SK-N-SH (cell line): ENCODE data around the gene APOM. TPM values are rescaled to one million over a fixed set of nuclear protein-coding genes. Genes with fewer than 3 reads are reported as not detected.

Source experiments
- CTCF ChIA-PET: fragments of 300-600, 350-600 bp; formaldehyde crosslinking; extraction: SDS; loops from one replicate; lab custom pipeline; 2021; lab: Yijun Ruan, JAX
- POLR2A ChIA-PET: fragments of 350-600 bp; sonication (Branson Sonifier 250); formaldehyde crosslinking; extraction: SDS; loops from one replicate; lab custom pipeline; 2020; ENCODE audit warnings: antibody characterized with exemption, inconsistent platforms; lab: Yijun Ruan, JAX
- DNase-seq: peaks from one replicate; pipeline ENCODE4 v3.0.0; 2012
- H2AFZ ChIP-seq: fragments of 200-600 bp; sonication (generic); 2 replicates; pipeline ENCODE4 v1.8.1; 2016; ENCODE audit warnings: antibody characterized with exemption, mild to moderate bottlenecking, low read depth
- H3F3A ChIP-seq: fragments of 200-600 bp; sonication (generic); replicated peaks from 2 replicates; pipeline ENCODE3; 2016; ENCODE audit warnings: antibody characterized with exemption, mild to moderate bottlenecking; ENCODE audit not compliant: insufficient read depth
- H3K27ac ChIP-seq, 2 experiments: fragments of 200-500 bp in 1 of 2; fragments of 200-600 bp in 1 of 2; sonication (Bioruptor generic) in 1 of 2; sonication (generic), shearing (Covaris generic) in 1 of 2; 2 replicates each; pipeline versions ENCODE4 v1.5.1 to v1.6.1; 2014 to 2016; ENCODE audit warnings: low read depth in 2 of 2, inconsistent platforms in 1 of 2, low read length in 1 of 2, mild to moderate bottlenecking in 1 of 2, mixed read lengths in 1 of 2
- H3K27me3 ChIP-seq: fragments of 200-600 bp; sonication (generic), shearing (Covaris generic); 2 replicates; pipeline ENCODE4 v1.6.1; 2016; ENCODE audit warnings: mixed run types; ENCODE audit not compliant: insufficient read depth
- H3K36me3 ChIP-seq, 2 experiments: fragments of 200-500 bp in 1 of 2; fragments of 200-600 bp in 1 of 2; sonication (Bioruptor generic) in 1 of 2; sonication (generic) in 1 of 2; replicated peaks in 1 of 2; 2 replicates each; pipeline versions ENCODE3 to v1.5.1; 2014 to 2016; ENCODE audit warnings: low read length in 1 of 2, mild to moderate bottlenecking in 1 of 2; ENCODE audit not compliant: insufficient read depth in 2 of 2, control insufficient read depth in 1 of 2
- H3K4me1 ChIP-seq, 2 experiments: fragments of 200-500 bp in 1 of 2; fragments of 200-600 bp in 1 of 2; sonication (Bioruptor generic) in 1 of 2; sonication (generic), shearing (Covaris generic) in 1 of 2; 2 replicates each; pipeline versions ENCODE4 v1.5.1 to v1.6.1; 2014 to 2016; ENCODE audit warnings: low read depth in 1 of 2, low read length in 1 of 2, mixed run types in 1 of 2; ENCODE audit not compliant: insufficient read depth in 2 of 2, control insufficient read depth in 1 of 2
- H3K4me2 ChIP-seq: fragments of 200-600 bp; sonication (generic), shearing (Covaris generic); 2 replicates; pipeline ENCODE4 v1.6.1; 2017; ENCODE audit warnings: mixed run types
- H3K4me3 ChIP-seq, 2 experiments: fragments of 200-500 bp in 1 of 2; fragments of 200-600 bp in 1 of 2; sonication (Bioruptor generic) in 1 of 2; sonication (generic), shearing (Covaris generic) in 1 of 2; 2 replicates each; pipeline versions ENCODE4 v1.5.1 to v1.8.1; 2014 to 2016; ENCODE audit warnings: low read depth in 2 of 2, inconsistent platforms in 1 of 2, low read length in 1 of 2, mild to moderate bottlenecking in 1 of 2, mixed read lengths in 1 of 2, moderate library complexity in 1 of 2
- H3K79me2 ChIP-seq: fragments of 200-600 bp; sonication (generic); 2 replicates; pipeline ENCODE4 v1.8.1; 2017; ENCODE audit warnings: mild to moderate bottlenecking; ENCODE audit not compliant: insufficient read depth
- H3K9ac ChIP-seq: fragments of 200-600 bp; sonication (generic); 2 replicates; pipeline ENCODE4 v1.6.1; 2017; ENCODE audit warnings: mixed run types
- H3K9me2 ChIP-seq: fragments of 200-600 bp; sonication (generic); 2 replicates; pipeline ENCODE4 v1.6.1; 2017; ENCODE audit warnings: mixed run types
- H3K9me3 ChIP-seq: fragments of 200-600 bp; sonication (generic); 2 replicates; pipeline ENCODE4 v1.6.1; 2017; ENCODE audit warnings: mixed run types, mild to moderate bottlenecking, moderate library complexity
- H4K20me1 ChIP-seq: fragments of 200-600 bp; sonication (generic); 2 replicates; pipeline ENCODE4 v1.6.1; 2017; ENCODE audit warnings: mild to moderate bottlenecking, mixed run types; ENCODE audit not compliant: insufficient read depth
- EZH2phosphoT487 ChIP-seq: fragments of 200-600 bp; sonication (generic); IDR thresholded peaks from 2 replicates; pipeline ENCODE4 v1.6.1; 2017; ENCODE audit warnings: low read depth, mixed run types, mild to moderate bottlenecking, antibody characterized with exemption, moderate library complexity, borderline replicate concordance
- GATA2 ChIP-seq: sonication (generic); formaldehyde crosslinking; IDR thresholded peaks from 2 replicates; pipeline ENCODE4 v1.5.0; 2020; ENCODE audit warnings: mild to moderate bottlenecking, missing genetic modification reagents
- NFIC ChIP-seq: IDR thresholded peaks from 2 replicates; pipeline ENCODE4 v1.4.0; 2012; ENCODE audit warnings: borderline replicate concordance
- POLR2AphosphoS5 ChIP-seq: IDR thresholded peaks from 2 replicates; pipeline ENCODE4 v1.6.1; 2012; ENCODE audit warnings: low read depth, low read length
- RCOR1 ChIP-seq: fragments of 150-350 bp; IDR thresholded peaks from 2 replicates; pipeline ENCODE4 v1.6.1; 2017; ENCODE audit warnings: antibody characterized with exemption, low read length
- RFX5 ChIP-seq: IDR thresholded peaks from 2 replicates; pipeline ENCODE4 v1.6.1; 2012; ENCODE audit warnings: mild to moderate bottlenecking, improper control_type of control experiment, low read length
- SIN3A ChIP-seq: IDR thresholded peaks from 2 replicates; pipeline ENCODE4 v1.6.1; 2012; ENCODE audit warnings: low read depth, mild to moderate bottlenecking, low read length, moderate library complexity, borderline replicate concordance
- TEAD4 ChIP-seq: IDR thresholded peaks from 2 replicates; pipeline ENCODE4 v1.4.0; 2012; ENCODE audit warnings: mild to moderate bottlenecking, borderline replicate concordance; ENCODE audit not compliant: insufficient read depth
- WGBS: methylation state at CpG from one replicate; pipeline ENCODE4 v1.1.6; 2017; ENCODE audit warnings: low lambda C conversion rate; 5-methylcytosine and 5-hydroxymethylcytosine counted together
- polyA plus RNA-seq, 3 experiments: library from polyadenylated mRNA; depleted of rRNA; stranded (reverse); fragments of >200 nt; gene quantifications; 2 replicates each; pipeline ENCODE4 v1.2.3, GENCODE V29; 2012
- TF ChIP-seq, protein P1 (sequence below): fragments of 150-350 bp; IDR thresholded peaks from 2 replicates; pipeline ENCODE4 v1.6.1; 2017; ENCODE audit warnings: antibody characterized with exemption, low read length, low read depth, borderline replicate concordance
- TF ChIP-seq, protein P2 (sequence below): fragments of 200-600 bp; sonication (generic); IDR thresholded peaks from 2 replicates; pipeline ENCODE4 v1.6.1; 2017; ENCODE audit warnings: antibody characterized with exemption, mild to moderate bottlenecking, moderate library complexity
- TF ChIP-seq, protein P3 (sequence below): IDR thresholded peaks from 2 replicates; pipeline ENCODE4 v1.4.0; 2012; ENCODE audit warnings: low read depth
- TF ChIP-seq, protein P4 (sequence below): IDR thresholded peaks from 2 replicates; pipeline ENCODE4 v1.4.0; 2012; ENCODE audit warnings: low read depth, borderline replicate concordance
- TF ChIP-seq, protein P5 (sequence below): IDR thresholded peaks from 2 replicates; pipeline ENCODE4 v1.4.0; 2012; ENCODE audit warnings: low read depth, borderline replicate concordance

APOM gene
- polyA plus RNA-seq, 1 of the 3 experiments (the other 2 are of a cell fraction): 6.8 TPM

DNA sequence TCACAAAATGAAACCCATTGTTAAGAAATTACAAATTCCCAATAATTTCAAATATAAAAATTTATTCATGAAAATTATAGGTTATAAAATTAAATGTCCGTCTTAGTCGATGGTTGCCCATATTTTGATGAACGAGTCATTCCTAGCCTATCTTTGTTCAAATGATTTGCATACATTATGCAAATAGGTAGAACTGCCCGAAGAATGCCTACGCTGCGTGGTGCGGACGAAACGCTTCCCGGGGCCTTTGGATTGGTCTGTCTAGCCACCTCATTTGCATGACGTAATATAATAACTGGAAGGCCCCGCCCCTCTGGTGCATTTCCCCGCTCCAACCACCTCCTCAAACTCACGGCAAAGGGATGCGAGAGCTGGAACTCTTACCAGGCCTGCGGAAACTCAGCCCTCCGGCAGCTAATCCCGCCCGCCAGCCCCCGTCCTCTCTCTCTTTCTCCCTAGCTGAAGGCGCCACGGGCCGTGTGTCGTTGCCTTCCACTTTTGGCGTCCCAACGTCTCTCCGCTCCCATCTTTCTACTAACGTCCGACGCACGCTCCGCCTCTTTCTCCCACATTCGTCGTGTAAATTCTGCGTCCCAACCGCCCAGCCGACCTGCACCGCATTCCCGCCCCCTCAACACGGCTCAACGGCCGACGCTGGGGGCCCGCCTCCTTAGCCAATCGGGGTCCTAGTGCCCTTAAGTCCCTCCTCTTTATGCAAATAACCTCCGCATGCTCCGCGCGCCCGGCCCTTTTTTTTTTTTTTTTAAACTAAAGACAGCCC, 35.7 kb upstream of the APOM start (continued):
- TF ChIP-seq NFIC (no peak), EZH2phosphoT487 (no peak), RFX5 (peak; percentile 87)
- TF ChIP-seq, protein P1, sequence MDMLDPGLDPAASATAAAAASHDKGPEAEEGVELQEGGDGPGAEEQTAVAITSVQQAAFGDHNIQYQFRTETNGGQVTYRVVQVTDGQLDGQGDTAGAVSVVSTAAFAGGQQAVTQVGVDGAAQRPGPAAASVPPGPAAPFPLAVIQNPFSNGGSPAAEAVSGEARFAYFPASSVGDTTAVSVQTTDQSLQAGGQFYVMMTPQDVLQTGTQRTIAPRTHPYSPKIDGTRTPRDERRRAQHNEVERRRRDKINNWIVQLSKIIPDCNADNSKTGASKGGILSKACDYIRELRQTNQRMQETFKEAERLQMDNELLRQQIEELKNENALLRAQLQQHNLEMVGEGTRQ: no peak
- TF ChIP-seq, protein P2, sequence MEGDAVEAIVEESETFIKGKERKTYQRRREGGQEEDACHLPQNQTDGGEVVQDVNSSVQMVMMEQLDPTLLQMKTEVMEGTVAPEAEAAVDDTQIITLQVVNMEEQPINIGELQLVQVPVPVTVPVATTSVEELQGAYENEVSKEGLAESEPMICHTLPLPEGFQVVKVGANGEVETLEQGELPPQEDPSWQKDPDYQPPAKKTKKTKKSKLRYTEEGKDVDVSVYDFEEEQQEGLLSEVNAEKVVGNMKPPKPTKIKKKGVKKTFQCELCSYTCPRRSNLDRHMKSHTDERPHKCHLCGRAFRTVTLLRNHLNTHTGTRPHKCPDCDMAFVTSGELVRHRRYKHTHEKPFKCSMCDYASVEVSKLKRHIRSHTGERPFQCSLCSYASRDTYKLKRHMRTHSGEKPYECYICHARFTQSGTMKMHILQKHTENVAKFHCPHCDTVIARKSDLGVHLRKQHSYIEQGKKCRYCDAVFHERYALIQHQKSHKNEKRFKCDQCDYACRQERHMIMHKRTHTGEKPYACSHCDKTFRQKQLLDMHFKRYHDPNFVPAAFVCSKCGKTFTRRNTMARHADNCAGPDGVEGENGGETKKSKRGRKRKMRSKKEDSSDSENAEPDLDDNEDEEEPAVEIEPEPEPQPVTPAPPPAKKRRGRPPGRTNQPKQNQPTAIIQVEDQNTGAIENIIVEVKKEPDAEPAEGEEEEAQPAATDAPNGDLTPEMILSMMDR: no peak
- TF ChIP-seq, protein P3, sequence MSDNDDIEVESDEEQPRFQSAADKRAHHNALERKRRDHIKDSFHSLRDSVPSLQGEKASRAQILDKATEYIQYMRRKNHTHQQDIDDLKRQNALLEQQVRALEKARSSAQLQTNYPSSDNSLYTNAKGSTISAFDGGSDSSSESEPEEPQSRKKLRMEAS: peak; percentile 96

DNA sequence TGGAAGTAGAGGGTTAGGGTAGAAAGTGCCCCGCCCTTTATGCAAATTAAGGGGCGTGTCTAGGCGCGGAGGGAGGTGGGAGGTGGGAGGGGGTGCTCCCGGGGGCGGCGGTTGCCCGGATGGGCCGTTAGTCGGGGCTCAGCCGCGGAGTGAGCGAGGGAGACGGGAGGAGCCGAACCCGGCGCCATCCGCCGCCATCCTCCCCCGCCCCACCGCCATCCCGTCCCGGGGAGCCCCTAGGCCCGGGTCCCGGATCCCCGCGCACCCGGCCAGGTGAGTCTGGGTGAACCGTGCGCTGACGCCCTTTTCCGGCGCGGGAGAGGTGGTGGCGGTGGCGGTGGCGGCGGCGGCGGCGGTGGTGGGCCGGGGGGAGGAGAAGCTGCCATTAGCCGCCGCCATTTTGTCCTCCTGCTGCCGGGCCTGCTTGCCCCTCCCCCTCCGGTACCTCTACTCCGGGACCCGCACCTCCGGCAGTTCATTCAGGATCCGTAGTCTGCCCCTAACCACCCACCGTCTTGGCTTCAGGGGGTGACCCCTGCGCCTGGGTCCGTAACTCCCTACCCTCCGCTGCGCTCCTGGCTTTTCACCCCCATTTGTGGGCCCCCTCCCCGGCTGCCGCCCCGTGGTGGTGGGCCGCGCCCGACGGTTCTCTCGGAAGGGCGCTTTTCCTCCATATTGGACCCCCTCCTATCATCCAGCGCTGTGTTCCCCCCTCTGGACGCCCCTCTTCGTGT, 34.9 kb upstream of the APOM start, which contains the start of gene PRRC2A:
Gene PRRC2A, plus strand, starts transcription at position 130 of the 734 bp plus-strand sequence. CDS start 2,075 bp downstream, outside the sequence.
- ChIA-PET CTCF (interaction anchor here (1.0 to 2.1 kb wide), 3 partner anchors 22 to 74 kb away, joined by 3 to 11 read pairs (median 4); partner anchors contain the start of gene ATP6V1G2), POLR2A (interaction anchor here (1.0 to 4.0 kb wide), 4 partner anchors 9 to 1351 kb away, joined by 3 to 18 read pairs (median 4); partner anchors contain the start of genes BAG6 and DDX39B)
- Histone ChIP-seq H4K20me1 (peaks cover 28% of the 10 kb centered on the region), H3K9ac (peak within 1 kb of the TSS; percentile 99), H3K27me3 (no peaks in the 10 kb centered on the region), H3K4me2 (peak within 1 kb of the TSS; percentile 97), H3K27ac (peak within 1 kb of the TSS; percentile 99), H3K9me2 (no peaks in the 10 kb centered on the region), H3K9me3 (no peaks in the 10 kb centered on the region), H3K4me3 (peak within 1 kb of the TSS; percentile 87 to 98), H3F3A (peaks cover 16% of the 10 kb centered on the region), H3K36me3 (peaks cover 33 to 43% of the 10 kb centered on the region in 2 experiments), H3K4me1 (peaks cover 10 to 11% of the 10 kb centered on the region in 2 experiments), H2AFZ (peak within 1 kb of the TSS; percentile 87), H3K79me2 (peaks cover 52% of the 10 kb centered on the region)
- DNase-seq: peak; percentile 90
- 3% methylated on average over 35 of the region's 67 CpGs for WGBS
- TF ChIP-seq NFIC (0 out of 2 replicates have a peak, but pooled peaks have one; percentile 5), SIN3A (no peak; the same call in 1 of the 2 replicates), POLR2AphosphoS5 (peak; percentile 74), TEAD4 (peak; percentile 23; the same call in 1 of the 2 replicates), RCOR1 (no peak), GATA2 (no peak)
- TF ChIP-seq, protein P3: peak; percentile 8
- TF ChIP-seq, protein P4, sequence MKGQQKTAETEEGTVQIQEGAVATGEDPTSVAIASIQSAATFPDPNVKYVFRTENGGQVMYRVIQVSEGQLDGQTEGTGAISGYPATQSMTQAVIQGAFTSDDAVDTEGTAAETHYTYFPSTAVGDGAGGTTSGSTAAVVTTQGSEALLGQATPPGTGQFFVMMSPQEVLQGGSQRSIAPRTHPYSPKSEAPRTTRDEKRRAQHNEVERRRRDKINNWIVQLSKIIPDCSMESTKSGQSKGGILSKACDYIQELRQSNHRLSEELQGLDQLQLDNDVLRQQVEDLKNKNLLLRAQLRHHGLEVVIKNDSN: no peak
- TF ChIP-seq, protein P2: no peak
- TF ChIP-seq, protein P5, sequence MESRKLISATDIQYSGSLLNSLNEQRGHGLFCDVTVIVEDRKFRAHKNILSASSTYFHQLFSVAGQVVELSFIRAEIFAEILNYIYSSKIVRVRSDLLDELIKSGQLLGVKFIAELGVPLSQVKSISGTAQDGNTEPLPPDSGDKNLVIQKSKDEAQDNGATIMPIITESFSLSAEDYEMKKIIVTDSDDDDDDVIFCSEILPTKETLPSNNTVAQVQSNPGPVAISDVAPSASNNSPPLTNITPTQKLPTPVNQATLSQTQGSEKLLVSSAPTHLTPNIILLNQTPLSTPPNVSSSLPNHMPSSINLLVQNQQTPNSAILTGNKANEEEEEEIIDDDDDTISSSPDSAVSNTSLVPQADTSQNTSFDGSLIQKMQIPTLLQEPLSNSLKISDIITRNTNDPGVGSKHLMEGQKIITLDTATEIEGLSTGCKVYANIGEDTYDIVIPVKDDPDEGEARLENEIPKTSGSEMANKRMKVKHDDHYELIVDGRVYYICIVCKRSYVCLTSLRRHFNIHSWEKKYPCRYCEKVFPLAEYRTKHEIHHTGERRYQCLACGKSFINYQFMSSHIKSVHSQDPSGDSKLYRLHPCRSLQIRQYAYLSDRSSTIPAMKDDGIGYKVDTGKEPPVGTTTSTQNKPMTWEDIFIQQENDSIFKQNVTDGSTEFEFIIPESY: 0 out of 2 replicates have a peak, but pooled peaks have one; percentile 47
